GM04504 (cell line): Measurements from ENCODE around the gene LAD1.

ENCODE experiments used
- DNase-seq: peaks from one replicate; pipeline ENCODE4 v3.0.0-alpha.2; 2012; ENCODE audit warnings: low read depth

LAD1 gene

DNA sequence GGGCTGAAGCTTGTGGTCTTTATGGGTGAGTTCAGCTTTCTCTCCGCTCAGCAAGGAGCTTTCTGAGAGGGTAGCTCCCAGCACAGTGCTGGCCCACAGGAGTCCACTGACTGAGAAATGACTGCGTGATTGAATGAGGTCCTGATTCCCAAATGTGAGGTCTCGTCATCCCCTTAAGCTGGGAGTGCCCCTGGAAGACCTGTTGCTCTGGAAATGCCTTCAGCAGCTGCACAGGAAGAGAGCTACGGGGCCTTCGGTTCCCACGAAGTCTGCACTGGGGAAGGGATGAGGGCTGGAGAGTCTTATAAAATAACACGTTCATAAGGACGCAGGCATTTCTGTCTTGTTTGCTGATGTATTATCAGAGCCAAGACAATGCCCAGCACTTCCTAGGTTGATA lies 35.7 kb downstream of the LAD1 start:
- no peak for DNase-seq

DNA sequence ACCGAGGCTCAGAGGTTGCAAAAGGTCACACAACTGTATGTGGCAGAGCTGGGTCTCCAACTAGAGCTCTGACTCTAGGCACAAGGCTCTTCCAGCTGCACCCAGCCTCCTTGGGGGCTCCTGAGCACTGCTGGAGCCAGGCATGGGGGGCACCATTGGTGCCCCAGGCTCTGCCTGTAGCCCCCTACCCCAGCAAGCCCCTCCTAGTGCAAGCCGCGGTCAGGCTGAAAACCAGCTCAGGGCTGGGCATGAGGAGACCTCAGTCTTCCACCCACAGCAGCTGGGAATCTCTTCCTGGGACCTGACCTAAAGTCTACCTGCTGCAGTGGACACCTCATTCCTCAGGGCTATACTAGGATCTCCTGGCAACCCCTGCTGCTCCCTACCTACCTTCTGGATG lies 36.2 kb downstream of the LAD1 start:
- no peak for DNase-seq

DNA sequence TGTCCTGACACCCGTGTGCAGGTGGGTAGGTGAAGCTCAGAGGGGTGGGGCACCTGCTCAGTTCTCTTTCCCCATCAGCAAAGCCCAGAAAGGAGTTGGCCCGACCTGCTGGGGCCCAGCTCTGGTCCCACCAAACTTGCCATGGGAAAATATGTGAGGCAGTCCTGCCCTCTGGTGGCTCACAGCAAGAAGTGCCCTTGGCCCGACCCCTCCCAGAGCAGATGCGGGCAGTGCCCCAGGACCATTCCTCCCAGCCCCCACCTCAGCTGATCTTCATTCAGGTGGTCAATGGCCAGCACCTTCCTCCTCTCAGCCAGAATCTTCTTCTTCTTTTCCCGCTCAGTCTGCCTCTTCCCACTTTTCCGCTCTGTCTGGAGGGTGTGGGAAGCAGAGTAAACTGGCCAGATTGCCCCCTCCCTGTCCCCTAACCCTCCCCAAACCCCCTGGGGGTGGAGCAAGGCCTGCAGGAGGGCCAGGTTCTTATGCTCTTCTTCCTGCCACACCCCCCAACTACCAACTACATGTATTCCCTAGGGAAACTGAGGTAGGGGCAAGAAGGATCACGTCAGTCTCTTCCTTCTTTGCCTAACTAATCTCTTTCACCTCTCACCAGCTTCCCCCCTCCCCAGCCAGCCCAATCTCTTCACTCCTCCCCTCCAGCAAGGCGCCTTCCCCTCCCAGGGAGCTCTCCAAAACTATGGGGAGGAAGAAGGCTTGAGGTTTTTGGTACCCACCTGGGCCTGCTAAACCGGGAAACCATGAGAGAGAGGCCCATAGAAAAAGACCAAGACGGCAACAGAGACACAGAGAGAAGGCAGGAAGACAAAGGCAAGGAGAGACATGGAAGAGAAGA lies 37.2 kb downstream of the LAD1 start:
- DNase-seq, result no peak

DNA sequence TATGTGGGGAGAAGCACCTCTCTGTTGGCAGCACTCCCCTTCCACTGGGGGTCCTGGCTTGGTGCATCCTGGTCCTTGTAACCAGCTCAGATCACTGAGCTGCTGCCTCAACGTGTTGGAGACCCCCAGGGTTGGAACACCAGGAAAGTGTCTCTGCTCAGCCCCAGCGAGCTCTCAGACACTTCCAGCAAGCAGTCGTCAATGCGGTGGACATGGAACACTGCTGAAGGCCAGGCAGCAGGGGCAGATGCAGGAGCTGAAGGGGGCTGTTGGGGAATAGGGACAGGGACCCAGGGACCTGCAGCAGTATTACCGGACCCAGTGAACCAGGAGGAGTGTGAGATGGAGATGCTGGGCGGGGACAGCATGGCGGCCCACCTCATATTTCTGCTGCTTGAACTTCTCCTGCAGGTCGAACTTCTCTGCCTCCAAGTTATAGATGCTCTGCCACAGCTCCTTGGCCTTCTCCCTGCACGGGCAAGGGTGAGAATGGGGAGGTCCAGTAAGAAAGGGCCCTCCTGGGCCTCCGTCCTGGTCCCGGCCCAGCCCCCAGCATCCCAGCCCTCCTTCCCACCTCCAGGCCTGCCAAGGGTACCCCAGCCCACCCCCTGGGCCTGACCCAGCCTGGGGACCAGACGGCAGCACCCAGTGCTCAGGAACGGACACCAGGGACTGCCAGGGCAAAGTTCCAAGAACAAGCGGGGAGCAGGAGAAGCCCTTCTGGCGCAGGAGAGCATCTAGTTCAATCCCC lies 38.0 kb downstream of the LAD1 start:
- DNase-seq, result no peak

DNA sequence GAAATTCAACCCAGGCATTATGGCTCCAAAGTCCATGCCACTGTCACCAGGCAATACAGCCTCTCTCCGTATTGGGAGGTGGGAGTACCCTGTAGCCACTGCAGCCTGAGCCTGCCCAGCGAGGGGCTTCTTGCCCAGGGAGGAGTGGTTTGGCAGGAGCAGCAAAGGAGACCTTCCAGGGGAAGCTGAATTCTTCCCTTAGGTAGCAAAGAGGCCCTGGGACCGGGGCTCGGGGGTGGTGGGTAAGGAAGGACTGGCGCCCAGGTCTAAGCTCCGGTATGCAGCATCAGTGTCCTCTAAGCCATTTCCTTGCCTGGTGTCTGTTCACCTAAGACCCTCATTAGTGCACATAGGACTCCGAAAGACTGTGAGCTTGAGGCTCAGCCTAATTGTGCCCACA lies 38.6 kb downstream of the LAD1 start:
- DNase-seq, result no peak

DNA sequence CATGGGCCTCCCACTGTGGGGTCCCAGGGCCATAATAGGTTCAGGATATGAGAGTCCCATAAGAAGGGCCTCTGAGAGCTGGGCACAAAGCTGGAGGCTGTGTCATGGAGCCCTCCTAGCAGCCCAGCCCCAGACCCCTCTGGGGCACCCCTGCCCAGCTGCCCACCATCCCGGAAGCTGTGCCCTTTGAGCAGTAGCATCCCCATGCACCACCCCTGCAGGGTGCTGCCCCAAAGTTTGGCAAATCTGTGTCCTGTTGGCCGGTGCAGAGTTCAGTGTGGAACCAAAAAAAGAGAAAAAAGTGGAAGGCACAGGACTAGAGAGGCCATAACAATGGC lies 39.3 kb downstream of the LAD1 start:
- no peak for DNase-seq

DNA sequence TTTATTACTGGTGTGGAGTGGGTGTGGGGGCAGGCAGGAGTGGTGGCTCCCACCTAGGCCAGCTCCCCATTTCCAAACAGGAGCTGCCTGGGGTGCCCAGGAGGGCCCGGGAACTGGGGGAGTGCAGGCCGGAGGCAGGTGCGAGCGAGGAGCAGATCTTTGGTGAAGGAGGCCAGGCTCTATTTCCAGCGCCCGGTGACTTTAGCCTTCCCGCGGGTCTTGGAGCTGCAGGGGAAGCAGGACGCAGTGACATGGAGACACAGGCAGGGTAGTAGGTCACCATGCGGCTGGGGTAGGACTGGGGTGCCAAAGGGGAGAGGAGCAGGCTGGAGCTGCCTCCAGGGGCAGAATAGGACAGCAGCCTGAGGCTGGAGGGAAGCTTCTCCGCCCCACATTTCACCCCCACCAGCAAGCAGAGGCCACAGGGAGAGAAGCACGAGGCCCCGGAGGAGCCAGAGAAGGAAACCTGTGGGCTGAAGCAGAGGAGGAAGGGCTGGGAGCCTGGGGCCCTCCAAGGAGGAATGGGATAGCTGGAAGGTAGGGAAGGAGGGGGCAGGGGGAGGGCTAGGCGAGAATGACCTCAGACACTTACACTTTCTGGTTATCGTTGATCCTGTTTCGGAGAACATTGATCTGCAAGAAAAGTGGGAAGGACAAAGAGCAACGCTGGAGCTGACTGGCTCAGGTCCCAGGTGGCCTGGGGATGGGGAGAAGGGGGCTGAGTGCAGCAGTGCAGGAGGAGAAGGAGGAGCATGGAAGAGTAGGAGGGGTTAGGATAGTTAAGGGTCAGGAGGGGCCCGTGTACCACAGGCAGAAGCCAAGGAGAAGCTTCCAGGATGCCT lies 39.9 kb downstream of the LAD1 start:
- DNase-seq, result no peak

DNA sequence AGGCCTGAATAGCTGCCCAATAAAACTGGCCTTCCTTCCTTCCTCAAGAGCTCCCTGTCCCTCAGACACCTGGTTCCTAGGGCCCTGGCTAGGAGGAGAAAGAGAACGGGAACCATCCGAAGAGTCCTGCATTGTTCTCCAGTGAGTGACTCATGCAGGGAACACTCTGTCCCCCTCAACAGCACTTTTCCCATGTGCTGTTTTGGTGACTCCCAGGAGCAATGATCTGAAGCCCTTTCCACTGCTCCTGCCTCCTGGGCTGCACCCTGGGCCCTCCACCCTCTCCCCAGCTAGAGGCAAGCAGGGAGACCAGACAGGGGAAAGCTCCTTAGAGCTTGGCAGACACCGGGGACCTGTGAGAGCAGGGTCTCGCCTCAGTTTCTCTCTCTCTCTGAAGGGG lies 40.5 kb downstream of the LAD1 start:
- DNase-seq, result no peak

DNA sequence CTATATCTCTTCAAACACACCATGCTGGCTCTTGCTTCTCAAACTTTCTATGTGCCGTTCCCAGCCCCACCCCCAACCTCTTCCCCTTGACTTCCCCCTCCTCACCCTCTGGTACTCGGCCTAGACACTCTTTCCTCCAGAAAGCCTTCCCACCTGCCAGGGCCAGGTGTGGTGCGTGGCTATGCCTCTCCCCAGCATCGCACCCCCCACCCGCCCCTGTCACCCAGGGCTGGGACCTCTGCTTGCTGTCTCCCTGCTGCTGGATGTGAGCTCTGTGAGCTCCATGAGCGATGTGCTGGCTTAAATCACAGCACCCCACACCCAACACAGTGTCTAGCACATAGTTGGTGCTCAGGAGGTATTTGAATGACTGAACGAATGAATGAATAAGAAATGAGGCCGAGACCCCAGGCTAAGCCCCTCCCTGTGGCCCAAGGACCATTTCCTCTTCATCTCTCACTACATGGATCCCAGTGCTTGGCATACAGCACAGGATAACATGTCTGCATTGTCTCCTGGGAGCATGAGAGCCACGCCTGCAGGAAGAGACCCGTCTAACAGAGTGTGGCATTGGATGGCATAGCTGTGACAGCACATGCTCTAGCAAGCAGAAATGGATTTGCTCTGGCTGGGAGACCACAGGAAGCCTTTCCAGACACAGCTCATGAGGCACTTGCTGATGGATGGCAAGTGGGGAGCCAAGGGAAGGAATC lies 41.3 kb downstream of the LAD1 start:
- no peak for DNase-seq

DNA sequence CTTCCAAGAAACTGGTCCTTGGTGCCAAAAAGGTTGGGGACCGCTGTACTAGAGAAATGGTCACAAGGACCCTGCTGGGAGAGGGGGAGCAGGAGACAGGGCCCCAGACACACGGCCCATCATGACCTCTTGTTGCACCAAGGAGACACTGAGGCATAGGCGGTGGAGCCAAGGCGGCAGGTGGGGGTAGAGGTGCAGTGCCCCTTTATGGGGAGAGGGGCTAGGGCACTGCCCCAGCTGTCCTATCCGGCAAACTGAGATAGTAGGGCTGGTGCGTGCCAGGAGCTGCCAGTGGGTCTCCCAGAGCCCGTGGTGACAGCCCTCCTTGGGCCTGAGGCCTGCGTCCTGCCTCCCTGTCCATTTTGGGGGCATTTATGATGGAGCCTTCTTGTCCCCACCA lies 41.9 kb downstream of the LAD1 start:
- DNase-seq, result no peak

DNA sequence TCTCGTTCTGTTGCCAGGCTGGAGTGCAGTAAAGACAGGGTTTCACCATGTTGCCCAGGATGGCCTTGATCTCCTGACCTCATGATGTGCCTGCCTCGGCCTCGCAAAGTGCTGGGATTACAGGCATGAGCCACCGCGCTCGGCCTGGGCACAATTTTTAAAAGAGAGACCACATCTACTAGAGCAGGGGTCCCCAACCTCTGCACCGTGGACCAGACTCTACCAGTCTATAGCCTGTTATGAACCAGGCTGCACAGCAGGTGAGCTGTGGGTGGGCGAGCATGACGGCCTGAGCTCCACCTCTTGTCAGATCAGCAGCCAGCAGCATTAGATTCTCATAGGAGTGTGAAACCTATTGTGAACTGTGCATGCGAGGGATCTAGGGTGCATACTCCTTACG lies 42.4 kb downstream of the LAD1 start:
- no peak for DNase-seq

DNA sequence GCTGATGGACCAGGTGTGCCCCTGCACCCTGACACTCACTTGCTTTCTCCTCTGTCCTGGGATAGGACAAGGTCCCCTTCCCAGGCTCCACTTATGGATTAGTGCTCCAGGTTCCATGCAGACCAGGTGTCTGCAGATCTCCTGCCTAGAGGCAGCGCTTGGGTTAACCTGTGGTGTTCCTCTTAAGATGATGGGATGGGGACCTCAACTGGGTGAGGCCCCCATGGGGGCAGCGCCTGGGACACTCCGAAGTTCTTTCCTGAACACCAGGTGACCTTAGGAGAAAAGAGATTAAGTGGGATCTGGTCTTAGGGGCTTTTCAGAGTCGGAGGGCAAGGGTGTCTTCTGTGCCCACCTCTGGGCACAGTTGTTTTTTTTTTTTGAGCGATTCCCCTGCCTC lies 42.9 kb downstream of the LAD1 start:
- DNase-seq, result no peak

DNA sequence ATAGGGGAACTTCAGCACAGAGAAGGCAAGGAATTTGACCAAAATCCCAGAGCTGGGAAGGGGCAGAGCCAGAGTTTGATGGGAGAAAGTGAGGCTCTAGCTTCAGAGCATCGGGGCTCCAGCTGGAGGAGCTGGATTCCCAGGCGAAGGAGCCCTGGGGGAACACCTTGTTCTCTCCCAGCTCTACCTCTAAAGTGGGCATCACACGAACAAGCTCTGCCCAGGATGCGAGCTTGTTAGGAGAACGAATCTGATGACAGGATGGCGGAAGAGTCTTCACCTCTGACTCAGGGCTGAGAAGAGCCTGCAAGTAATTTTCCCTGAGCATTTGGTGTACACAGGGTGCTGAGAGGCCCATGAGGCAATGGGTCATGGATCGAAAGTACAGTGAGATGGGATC lies 43.7 kb downstream of the LAD1 start:
- DNase-seq, result no peak

DNA sequence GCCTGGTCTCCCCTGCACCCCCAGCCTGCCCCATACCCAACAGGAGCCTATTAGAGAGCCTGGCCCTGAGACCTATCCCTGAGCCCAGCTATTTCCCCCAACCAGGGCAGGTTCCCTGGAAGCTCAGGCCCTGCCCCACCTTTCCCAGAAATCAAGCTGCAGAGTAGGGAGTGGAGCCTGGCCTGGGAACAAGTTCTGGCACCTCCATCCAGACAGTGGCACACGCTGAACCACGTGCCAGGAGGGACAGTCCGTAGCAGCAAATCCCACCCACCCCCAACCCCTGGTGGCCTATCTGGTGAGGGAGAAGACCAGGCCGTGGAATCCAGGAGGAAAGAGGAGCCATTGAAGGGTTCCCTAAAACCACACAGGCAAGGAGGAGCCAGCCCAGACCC lies 44.2 kb downstream of the LAD1 start:
- no peak for DNase-seq

DNA sequence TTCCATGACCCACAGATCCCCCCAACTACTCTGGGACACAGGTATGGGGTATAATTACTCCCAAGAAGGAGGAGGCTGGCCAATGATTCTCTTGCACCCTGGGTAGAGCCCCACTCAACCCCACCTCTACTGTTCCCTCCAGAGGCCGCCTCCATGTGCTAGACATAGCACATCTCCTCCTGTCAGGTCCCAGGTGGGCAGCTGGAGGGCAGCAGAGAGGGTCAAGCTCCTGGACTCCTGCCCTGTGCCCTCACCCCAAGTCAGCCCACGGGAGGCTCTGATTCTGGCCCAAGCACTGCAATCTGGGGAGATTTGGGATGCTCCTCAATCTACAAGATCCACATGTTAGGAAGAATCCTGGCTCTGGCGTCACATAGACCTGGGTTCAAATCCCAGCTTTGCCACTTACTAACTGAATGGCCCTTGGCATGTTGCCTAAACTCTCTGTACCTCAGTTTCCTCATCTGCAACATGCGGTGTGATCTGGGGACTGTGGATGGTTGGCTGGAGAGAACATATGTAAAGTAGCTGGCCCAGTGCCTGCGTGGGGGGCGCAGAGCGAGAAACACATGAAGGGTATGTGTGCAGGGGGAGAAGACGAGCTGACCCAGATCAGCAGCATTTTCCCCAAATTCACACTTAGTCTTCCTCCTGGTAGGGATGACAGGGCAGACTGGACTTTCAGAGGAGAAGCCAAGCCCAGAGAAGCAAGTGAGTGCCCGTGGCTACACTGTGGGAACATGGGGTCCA lies 44.8 kb downstream of the LAD1 start:
- DNase-seq, result no peak

DNA sequence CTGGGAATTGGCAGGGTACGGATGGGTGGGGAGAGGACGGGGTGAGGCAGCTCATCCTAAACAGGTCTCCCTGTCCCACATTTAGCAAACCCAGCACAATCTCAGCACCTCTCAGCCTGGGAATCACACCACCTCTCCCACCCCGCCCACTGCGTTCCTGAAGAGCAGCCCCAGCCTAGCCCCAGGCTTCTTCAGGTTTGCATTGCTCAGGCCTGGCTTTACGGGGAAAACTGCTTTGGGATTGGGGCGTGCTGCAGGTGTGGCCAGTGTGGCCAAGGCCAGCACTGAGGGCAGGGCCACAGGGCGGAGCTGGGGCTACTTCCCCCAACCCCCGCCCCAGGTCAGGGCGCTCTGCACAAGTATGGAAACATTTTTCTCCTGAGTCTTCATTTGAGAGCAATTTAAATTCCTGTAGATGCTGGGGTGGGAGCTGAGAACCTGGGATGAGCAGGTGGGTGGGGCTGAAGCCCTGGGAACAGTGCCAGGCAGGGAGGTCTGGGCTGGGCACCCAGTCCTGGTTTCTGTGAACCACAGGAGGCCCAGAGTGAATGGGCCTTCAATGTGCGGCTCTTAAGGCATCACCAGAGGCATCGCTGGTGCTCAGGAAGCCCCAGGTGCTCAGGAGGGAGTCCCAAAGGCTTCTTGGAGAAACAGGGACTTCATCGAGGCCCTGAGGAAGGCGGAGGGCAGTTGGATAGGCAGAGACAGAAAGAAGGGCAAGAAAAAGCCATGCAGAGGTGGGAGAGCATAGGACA lies 45.8 kb downstream of the LAD1 start:
- DNase-seq, result no peak

DNA sequence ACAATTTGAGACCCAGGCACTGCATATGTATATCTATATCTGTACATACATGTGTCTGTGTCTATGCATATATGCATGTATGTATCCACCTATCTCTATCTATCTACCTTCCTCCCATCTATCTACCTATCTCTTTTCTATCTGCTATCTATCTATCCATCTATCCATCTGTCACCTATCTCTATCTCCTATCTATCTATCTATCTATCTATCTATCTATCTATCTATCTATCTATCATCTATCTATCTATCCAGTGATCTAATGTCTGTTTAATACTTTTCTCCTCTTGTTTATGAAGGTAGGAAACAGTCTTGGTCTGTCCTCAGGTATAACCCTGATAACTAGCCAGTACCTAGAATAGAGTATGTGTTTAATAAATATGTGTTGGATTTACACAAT lies 47.5 kb downstream of the LAD1 start:
- no peak for DNase-seq

DNA sequence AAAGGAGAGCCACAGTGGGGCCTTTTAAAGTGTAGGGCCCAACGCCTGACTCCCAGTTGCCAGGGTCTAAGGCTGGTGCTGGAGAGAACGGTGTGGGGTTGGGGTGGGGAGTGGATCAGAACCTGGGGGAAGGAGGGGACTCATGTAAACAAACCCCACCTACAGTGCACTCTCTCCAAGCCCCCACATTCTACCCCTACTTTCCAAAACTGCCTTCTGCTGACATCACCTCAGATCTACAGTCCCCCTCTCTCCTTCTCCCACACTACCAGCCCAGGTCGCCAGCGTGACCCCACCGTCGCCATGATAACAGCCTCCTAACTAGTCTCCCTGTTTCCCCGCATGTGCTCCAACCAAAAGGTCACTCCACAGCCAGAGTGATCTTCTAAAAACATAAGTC lies 48.2 kb downstream of the LAD1 start:
- DNase-seq, result no peak

DNA sequence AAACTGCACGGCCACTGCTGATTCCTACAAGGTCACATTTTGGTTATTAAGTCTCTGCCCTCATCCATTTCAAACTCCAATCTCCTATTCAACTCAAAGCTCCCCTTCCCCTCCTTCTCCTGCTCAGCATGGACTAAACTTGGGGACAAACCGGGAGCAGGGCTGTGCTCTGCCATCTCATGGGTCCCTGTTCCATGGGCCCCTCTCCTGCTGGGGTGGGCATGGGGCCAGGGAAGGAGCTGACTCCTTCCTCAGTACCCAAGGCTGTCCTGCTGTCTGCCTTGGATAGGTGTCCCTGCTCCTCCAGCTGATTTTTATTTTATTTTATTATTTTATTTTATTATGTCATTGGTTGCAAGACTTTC lies 48.8 kb downstream of the LAD1 start:
- DNase-seq, result no peak

DNA sequence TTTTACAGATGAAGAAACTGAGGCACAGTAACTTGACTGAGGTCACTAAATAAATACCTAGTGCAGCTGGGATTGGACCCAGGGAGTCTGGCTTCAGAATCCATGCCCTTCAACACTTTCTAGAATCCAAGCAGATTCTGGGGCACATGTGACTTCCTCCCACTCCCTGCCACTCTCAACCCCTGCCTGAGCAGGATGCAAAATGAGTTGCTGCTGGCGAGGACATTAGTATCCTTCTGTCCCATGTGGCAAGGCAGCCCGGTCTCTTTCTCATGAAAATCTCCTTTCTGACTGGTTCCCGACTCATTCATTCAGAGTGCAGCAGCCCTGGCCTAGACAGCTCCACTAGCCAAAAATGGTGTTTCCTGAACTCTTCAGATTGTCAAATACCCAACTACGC lies 50.0 kb downstream of the LAD1 start:
- DNase-seq, result no peak

DNA sequence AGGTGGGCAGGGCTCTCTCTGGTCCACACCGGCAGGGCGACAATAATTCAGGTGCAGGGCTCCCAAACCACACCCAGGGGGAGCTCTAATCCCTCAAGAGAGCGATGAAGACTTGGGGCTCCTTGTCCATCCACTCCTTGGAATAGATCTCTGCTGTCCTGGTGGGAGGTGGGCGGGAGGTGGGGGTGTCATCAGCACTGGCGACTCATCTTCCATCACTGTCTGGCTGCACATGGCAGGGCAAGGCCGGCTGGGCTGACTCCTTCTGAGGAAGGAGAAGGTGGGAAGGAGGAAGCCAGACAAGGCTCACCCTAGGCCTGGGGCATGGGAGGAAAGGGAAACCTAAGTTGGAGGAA lies 50.9 kb downstream of the LAD1 start:
- no peak for DNase-seq
